ENCODE measurements around the gene THUMPD3.

Gene THUMPD3

DNA sequence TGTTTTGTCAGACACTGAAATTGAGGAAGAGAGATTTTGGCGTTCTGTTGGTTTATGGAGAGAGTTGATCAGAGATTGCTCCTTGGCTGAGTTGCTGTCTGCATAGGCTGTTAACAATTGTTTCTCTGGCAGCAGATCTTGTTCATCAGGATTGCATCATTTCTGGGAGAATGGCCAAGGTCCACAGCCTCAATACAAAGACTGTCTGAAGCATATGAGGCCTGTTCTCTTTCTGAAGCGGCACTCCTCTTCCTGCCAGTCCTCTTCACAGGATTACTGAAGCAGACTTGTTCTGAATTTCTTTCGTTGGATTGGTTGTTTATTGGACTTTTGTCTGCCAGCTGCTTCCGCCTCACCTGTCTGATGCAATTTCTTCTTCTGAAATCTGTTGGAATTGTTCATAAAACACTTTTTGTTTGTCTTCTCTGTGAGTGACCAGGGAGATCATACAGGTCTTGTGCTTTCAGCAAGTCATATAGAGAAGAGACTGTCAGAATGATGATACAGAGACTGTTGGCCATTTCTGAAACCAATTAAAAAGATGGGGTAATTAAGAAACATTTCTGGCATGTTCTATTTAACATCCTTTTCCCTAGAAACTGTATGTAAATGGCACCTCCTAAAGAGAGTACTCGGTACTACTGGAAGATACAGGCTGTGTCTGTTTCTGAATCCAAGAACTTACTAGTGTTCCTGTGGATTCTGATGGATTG lies 60.0 kb downstream of the THUMPD3 start:
- Histone ChIP-seq H3K27me3 (no peaks in the 10 kb centered on the region), H3K4me3 (ENCODE audit: low read depth, low read length) (peak overlapping the region; percentile 19), H3K4me1 (peaks cover 3% of the 10 kb centered on the region), H3K9me3 (no peaks in the 10 kb centered on the region), H3K36me3 (peaks cover 15% of the 10 kb centered on the region)
- DNase-seq = peak; percentile 71
- TF ChIP-seq, protein P1, sequence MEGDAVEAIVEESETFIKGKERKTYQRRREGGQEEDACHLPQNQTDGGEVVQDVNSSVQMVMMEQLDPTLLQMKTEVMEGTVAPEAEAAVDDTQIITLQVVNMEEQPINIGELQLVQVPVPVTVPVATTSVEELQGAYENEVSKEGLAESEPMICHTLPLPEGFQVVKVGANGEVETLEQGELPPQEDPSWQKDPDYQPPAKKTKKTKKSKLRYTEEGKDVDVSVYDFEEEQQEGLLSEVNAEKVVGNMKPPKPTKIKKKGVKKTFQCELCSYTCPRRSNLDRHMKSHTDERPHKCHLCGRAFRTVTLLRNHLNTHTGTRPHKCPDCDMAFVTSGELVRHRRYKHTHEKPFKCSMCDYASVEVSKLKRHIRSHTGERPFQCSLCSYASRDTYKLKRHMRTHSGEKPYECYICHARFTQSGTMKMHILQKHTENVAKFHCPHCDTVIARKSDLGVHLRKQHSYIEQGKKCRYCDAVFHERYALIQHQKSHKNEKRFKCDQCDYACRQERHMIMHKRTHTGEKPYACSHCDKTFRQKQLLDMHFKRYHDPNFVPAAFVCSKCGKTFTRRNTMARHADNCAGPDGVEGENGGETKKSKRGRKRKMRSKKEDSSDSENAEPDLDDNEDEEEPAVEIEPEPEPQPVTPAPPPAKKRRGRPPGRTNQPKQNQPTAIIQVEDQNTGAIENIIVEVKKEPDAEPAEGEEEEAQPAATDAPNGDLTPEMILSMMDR (IDR thresholded peaks at IDR 0.05; ENCODE audit: low read depth, low read length) = peak; percentile 50

DNA sequence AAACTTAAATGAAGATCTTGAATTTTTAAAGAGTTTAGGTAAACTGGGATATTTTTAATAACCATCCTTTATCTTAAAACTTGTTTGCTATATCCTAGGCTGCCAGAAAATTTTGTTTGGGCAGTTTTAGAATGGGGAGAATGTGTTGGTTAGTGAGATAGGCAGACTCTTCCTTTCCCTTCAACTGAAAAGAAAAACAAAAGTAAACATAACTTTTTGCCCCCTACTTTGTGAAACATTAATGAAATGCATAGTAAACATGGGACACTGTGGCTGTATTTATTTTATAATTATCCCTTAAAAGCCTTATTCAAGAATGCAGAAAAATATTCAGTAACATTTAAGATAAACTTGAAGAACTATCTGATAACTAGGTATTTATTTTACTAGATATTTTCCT lies 65.6 kb downstream of the THUMPD3 start:
- Histone ChIP-seq H3K36me3 (peaks cover 48% of the 10 kb centered on the region), H3K4me3 (ENCODE audit: low read depth, low read length) (no peak overlapping the region), H3K27me3 (no peaks in the 10 kb centered on the region), H3K4me1 (no peaks in the 10 kb centered on the region; the same call in 1 of the 2 replicates), H3K9me3 (no peaks in the 10 kb centered on the region)
- DNase-seq = no peak
- TF ChIP-seq, protein P1 (IDR thresholded peaks at IDR 0.05; ENCODE audit: low read depth, low read length) = no peak

DNA sequence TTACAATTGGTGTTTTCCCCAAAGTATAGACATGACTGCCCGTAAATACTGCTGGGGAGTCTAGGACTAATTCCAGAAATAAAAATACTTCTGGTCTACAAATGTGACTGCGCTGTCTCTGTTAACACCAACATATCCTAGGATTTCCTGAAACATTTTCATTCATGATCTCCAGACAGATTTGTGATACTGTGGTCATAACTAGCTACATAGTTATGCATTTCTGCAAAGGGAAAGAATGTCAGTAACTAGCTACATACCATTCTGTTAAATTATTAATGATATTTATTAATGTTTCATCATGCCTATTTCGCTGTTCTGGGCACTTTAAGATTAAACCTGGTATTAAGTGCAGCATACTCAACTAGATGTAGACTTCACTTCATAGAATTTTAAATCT lies 67.9 kb downstream of the THUMPD3 start:
- Histone ChIP-seq H3K4me3 (ENCODE audit: low read depth, low read length) (no peak overlapping the region), H3K36me3 (peaks cover 67% of the 10 kb centered on the region), H3K27me3 (no peaks in the 10 kb centered on the region), H3K9me3 (no peaks in the 10 kb centered on the region), H3K4me1 (no peaks in the 10 kb centered on the region)
- TF ChIP-seq, protein P1 (IDR thresholded peaks at IDR 0.05; ENCODE audit: low read depth, low read length) = no peak
- DNase-seq = no peak

DNA sequence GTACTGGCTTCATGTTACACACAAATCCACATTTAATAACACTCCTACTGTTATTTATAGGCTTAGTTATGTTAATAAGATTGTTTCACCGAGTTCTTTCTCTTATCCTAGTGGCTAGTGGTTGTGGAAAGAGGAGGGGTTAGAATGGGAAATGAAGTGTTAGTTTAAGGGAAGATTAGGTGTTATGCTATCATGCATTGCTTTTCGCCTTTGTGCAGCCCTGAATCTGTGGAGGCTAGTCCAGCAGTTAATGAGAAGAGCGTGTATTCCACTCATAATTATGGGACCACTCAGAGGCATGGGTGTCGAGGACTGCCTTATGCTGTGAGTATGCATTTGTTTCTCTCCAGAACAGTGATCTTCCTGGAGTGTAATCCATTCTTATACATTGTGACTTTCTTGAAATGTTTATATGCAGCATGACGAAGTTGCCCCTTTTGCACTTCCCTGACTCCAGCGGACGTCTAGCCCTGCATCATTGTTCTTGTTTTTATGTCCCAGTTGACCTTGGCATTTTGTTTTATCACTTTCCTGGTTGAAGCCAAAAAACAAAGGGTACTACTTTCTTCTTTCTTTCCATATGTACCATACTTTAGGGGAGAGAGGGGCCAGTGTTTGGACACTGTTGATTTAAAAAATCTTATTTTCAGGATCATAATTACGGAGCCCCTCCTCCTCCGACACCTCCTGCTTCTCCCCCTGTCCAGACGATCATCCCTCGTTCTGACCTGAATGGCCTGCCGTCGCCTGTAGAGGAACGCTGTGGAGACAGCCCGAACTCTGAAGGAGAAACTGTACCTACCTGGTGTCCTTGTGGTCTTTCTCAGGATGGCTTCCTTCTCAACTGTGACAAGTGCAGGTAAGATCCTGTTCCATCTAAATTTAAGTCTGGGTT lies 71.0 kb downstream of the THUMPD3 start:
- no peak overlapping the region for H3K4me3 ChIP-seq (ENCODE audit: low read depth, low read length)
- no peaks in the 10 kb centered on the region for H3K9me3 ChIP-seq
- TF ChIP-seq, protein P1 (IDR thresholded peaks at IDR 0.05; ENCODE audit: low read depth, low read length) = no peak
- no peaks in the 10 kb centered on the region for H3K4me1 ChIP-seq
- peaks cover 54% of the 10 kb centered on the region for H3K36me3 ChIP-seq
- DNase-seq = no peak
- H3K27me3 ChIP-seq = no peaks in the 10 kb centered on the region

DNA sequence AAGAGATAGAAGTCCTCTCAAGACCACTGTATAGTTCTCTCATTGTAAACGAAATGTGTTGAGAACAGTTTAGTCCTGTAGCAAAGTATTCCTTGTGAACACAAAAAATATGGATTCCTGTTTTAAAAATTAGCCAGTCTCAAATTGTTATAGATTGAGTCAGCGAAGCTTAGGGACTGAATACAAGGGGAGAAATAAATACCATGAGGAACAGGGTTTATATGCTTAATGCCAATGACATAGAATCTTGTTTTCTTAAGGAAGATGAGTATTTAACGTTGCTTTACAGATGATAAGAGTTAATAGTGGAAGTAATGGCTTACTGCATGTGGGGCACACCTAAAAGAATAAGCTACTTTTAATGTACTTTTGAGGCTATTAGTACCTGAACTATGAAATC lies 72.5 kb downstream of the THUMPD3 start:
- no peaks in the 10 kb centered on the region for H3K9me3 ChIP-seq
- no peaks in the 10 kb centered on the region for H3K4me1 ChIP-seq
- no peaks in the 10 kb centered on the region for H3K27me3 ChIP-seq
- DNase-seq = no peak
- no peak overlapping the region for H3K4me3 ChIP-seq (ENCODE audit: low read depth, low read length)
- H3K36me3 ChIP-seq = peaks cover 52% of the 10 kb centered on the region
- TF ChIP-seq, protein P1 (IDR thresholded peaks at IDR 0.05; ENCODE audit: low read depth, low read length) = no peak

Data from BE2C (cell line).